ENCODE results near the gene FXN. TPM values are rescaled to one million over a fixed set of nuclear protein-coding genes. Genes with fewer than 3 reads are reported as not detected.

The FXN gene
- polyA plus RNA-seq, 1 of the 3 experiments (the other 2 are of a cell fraction), result 15.7 TPM

DNA sequence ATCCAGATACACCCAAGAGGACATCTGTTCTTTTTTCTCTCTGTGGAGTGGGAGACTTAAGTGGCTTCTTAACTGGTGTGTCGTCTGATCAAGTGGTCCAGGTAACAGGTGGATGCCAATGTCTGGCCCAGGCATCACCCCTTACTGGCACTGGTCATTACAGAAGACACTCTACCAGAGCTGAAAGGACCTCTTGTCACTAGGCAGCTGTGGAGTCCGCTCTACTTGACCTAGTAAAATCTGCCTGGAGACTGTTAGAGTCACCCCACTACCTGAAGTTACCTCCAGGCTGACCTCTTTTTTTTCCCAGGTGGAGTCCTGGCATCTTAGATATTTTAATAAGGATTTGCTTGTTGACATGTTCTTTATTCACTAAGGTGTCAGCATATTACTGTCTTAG lies 22.5 kb downstream of the FXN start:
- no peaks in the 10 kb centered on the region for H3F3A ChIP-seq (replicated peaks; ENCODE audit: insufficient read depth)
- 100% methylated on average over 2 of the region's 2 CpGs for WGBS (ENCODE audit: low lambda C conversion rate)
- CTCF ChIA-PET, result interaction anchor here (1.0 to 14.2 kb wide), 3 partner anchors 23 to 135 kb away, joined by 4 to 241 read pairs (median 5); partner anchors contain the start of gene FXN

More for the DNA sequence above, 22.5 kb downstream of the FXN start:
- H3K27me3 ChIP-seq (ENCODE audit: insufficient read depth), result no peaks in the 10 kb centered on the region
- no peak overlapping the region for H3K4me3 ChIP-seq (ENCODE audit: low read depth in 2 of 2, low read length in 1 of 2)
- H3K79me2 ChIP-seq (ENCODE audit: insufficient read depth), result no peaks in the 10 kb centered on the region
- no peak for DNase-seq
- H3K27ac ChIP-seq (ENCODE audit: low read depth in 2 of 2, low read length in 1 of 2), result no peak overlapping the region
- H2AFZ ChIP-seq (ENCODE audit: low read depth), result no peak overlapping the region
- no peak overlapping the region for H3K9ac ChIP-seq
- no peaks in the 10 kb centered on the region for H3K4me1 ChIP-seq (ENCODE audit: control insufficient read depth in 1 of 2, insufficient read depth in 2 of 2, low read depth in 1 of 2, low read length in 1 of 2)
- H3K9me2 ChIP-seq, result no peaks in the 10 kb centered on the region
- no peak overlapping the region for H3K4me2 ChIP-seq
- no peaks in the 10 kb centered on the region for H4K20me1 ChIP-seq (ENCODE audit: insufficient read depth)
- TF ChIP-seq ZBTB33 (IDR thresholded peaks at IDR 0.05; ENCODE audit: borderline replicate concordance, low read depth) (no peak), FOXJ3 (CRISPR knock-in tag; IDR thresholded peaks at IDR 0.05) (no peak), RXRA (IDR thresholded peaks at IDR 0.05; ENCODE audit: borderline replicate concordance, low read depth) (no peak), JUND (IDR thresholded peaks at IDR 0.05) (no peak), EZH2phosphoT487 (IDR thresholded peaks at IDR 0.05; ENCODE audit: borderline replicate concordance, low read depth) (no peak), MEF2A (IDR thresholded peaks at IDR 0.05; ENCODE audit: borderline replicate concordance, low read depth) (no peak), TAF1 (IDR thresholded peaks at IDR 0.05; ENCODE audit: borderline replicate concordance, low read depth, low read length) (no peak), MXI1 (IDR thresholded peaks at IDR 0.05; ENCODE audit: low read depth, low read length) (no peak), SMC3 (IDR thresholded peaks at IDR 0.05; ENCODE audit: low read depth, low read length) (no peak), TEAD4 (IDR thresholded peaks at IDR 0.05; ENCODE audit: borderline replicate concordance, insufficient read depth) (no peak), GATA2 (CRISPR knock-in tag; IDR thresholded peaks at IDR 0.05) (no peak), CTCF (IDR thresholded peaks at IDR 0.05) (no peak)
- TF ChIP-seq, protein P1, sequence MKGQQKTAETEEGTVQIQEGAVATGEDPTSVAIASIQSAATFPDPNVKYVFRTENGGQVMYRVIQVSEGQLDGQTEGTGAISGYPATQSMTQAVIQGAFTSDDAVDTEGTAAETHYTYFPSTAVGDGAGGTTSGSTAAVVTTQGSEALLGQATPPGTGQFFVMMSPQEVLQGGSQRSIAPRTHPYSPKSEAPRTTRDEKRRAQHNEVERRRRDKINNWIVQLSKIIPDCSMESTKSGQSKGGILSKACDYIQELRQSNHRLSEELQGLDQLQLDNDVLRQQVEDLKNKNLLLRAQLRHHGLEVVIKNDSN (IDR thresholded peaks at IDR 0.05; ENCODE audit: borderline replicate concordance, low read depth), result no peak
- no peaks in the 10 kb centered on the region for H3K36me3 ChIP-seq (replicated peaks in 1 of 2; ENCODE audit: control insufficient read depth in 1 of 2, insufficient read depth in 2 of 2, low read length in 1 of 2)
- no peaks in the 10 kb centered on the region for H3K9me3 ChIP-seq
- POLR2A ChIA-PET, result no interaction called here
